T-cell (primary cell): ENCODE results near the gene SGF29. TPM values are rescaled to one million over a fixed set of nuclear protein-coding genes. Genes with fewer than 3 reads are reported as not detected.

Experiments
- ATAC-seq, 4 experiments: fragments of 200-7000 bp in 3 of 4; fragments of 150-1000 bp in 1 of 4; cut with Tn5 transposase; replicated peaks in 1 of 4; 1 replicate in 3 of 4; 2 replicates in 1 of 4; pipeline ENCODE4 v1.10.0; 2021; ENCODE audit warnings: moderate library complexity in 3 of 4, mild to moderate bottlenecking in 2 of 4, moderate number of reproducible peaks in 1 of 4
- CTCF ChIA-PET, 2 donors: fragments of 300-600 bp; sonication (Branson Sonifier 250); formaldehyde crosslinking; loops; one replicate each; lab custom pipeline; 2022; ENCODE audit warnings: antibody characterized with exemption in 2 of 2; lab: Charles Lee
- POLR2A ChIA-PET, 2 donors: fragments of 300-600 bp; sonication (Branson Sonifier 250); formaldehyde crosslinking; loops; one replicate each; lab custom pipeline; 2022; ENCODE audit warnings: antibody characterized with exemption in 2 of 2; lab: Charles Lee
- DNase-seq, 35 experiments: peaks; one replicate each; pipeline versions ENCODE4 v3.0.0 to v3.0.0-alpha.2; 2013 to 2023
- H3K27ac ChIP-seq: one replicate; pipeline ENCODE4 v1.5.1; 2013; ENCODE audit warnings: low read length
- H3K27me3 ChIP-seq, 2 experiments: replicated peaks in 1 of 2; 1 replicate in 1 of 2; 2 replicates in 1 of 2; pipeline versions ENCODE4 v1.6.1 to v1.7.0; 2013; ENCODE audit warnings: low read length in 1 of 2, mixed read lengths in 1 of 2; ENCODE audit not compliant: control insufficient read depth in 2 of 2, insufficient read depth in 2 of 2; ENCODE audit errors: extremely low read depth in 1 of 2
- H3K36me3 ChIP-seq, 2 donors: 1 replicate in 1 of 2; 2 replicates in 1 of 2; pipeline versions ENCODE4 v1.6.1 to v1.7.0; 2013; ENCODE audit warnings: low read length in 1 of 2; ENCODE audit not compliant: control insufficient read depth in 2 of 2, insufficient read depth in 1 of 2; ENCODE audit errors: extremely low read depth in 1 of 2
- H3K4me1 ChIP-seq, 2 experiments: 1 replicate in 1 of 2; 2 replicates in 1 of 2; pipeline versions ENCODE4 v1.6.1 to v1.7.0; 2013; ENCODE audit warnings: low read length in 2 of 2, mixed read lengths in 1 of 2; ENCODE audit not compliant: insufficient read depth in 2 of 2, control insufficient read depth in 1 of 2; ENCODE audit errors: extremely low read depth in 1 of 2
- H3K4me3 ChIP-seq, 2 donors: 1 replicate in 1 of 2; 2 replicates in 1 of 2; pipeline versions ENCODE4 v1.5.1 to v1.7.0; 2013; ENCODE audit warnings: mild to moderate bottlenecking in 2 of 2, low read length in 1 of 2, moderate library complexity in 1 of 2; ENCODE audit not compliant: control insufficient read depth in 1 of 2; ENCODE audit errors: extremely low read depth in 1 of 2
- H3K9me3 ChIP-seq: 2 replicates; pipeline ENCODE4 v1.7.0; 2013
- H3K27ac Mint-ChIP-seq, 2 donors: one replicate each; pipeline ENCODE4 v1.8.0; 2020 to 2021; ENCODE audit warnings: mild to moderate bottlenecking in 2 of 2, mixed read lengths in 2 of 2
- H3K27me3 Mint-ChIP-seq, 2 donors: one replicate each; pipeline ENCODE4 v1.8.0; 2021 to 2022; ENCODE audit warnings: mixed read lengths in 2 of 2
- H3K36me3 Mint-ChIP-seq: one replicate; pipeline ENCODE4 v1.8.0; 2021; ENCODE audit warnings: mixed read lengths
- H3K4me1 Mint-ChIP-seq, 3 donors: one replicate each; pipeline ENCODE4 v1.8.0; 2020 to 2022; ENCODE audit warnings: mixed read lengths in 3 of 3, mild to moderate bottlenecking in 1 of 3
- H3K4me3 Mint-ChIP-seq, 3 donors: one replicate each; pipeline ENCODE4 v1.8.0; 2020 to 2022; ENCODE audit warnings: mild to moderate bottlenecking in 3 of 3, mixed read lengths in 3 of 3, moderate library complexity in 3 of 3
- H3K9me3 Mint-ChIP-seq, 3 donors: one replicate each; pipeline ENCODE4 v1.8.0; 2020 to 2022; ENCODE audit warnings: mixed read lengths in 3 of 3
- WGBS: methylation state at CpG from one replicate; pipeline ENCODE4 v1.1.5; 2013; ENCODE audit warnings: missing lambda C conversion rate; ENCODE audit not compliant: insufficient coverage; 5-methylcytosine and 5-hydroxymethylcytosine counted together
- total RNA-seq, 35 experiments: library from RNA in 6 of 35; stranded (reverse) in 6 of 35; fragments of 120-200 nt in 1 of 35; gene quantifications; one replicate each; pipeline versions ENCODE4 v1.2.1 to v1.2.4 and lab custom pipeline; 2013 to 2026

SGF29 gene
- total RNA-seq, 5 donors from 2014 or later (not counting 1 experiment from before 2014, with no cell fraction given), result 52.6 to 79.3 (median 74.6) TPM

DNA sequence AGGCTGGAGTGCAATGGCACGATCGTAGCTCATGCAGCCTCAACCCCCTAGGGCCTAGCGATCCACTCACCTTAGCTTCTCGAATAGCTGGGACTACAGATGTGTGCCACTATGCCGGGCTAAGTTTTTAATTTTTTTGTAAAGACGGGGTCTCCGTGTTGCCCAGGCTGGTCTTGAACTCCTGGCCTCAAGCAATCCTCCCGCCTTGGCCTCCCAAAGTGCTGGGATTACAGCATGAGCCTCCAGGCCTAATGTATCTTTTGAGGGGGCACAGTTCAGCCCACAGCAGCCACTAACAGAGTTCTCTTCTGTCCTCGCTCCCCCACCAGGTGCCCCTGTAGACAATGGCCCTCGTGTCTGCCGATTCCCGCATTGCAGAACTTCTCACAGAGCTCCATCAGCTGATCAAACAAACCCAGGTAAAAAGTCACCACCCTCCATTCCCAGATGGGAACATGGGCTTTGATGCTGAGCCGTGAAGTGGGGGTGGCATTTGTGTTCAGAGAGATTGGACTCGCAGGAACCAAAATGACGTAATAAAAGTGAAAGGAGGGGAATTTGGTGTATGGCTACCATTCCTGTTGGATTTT is 27.1 kb downstream of the SGF29 start:
- no peak overlapping the region for H3K27ac Mint-ChIP-seq
- ChIA-PET CTCF (no interaction called here), POLR2A (interaction anchor here in 1 of 2 donors (0.5 kb wide), 1 partner anchor 13 kb away, joined by 8 read pairs; no protein-coding TSS in a partner anchor)
- H3K4me3 Mint-ChIP-seq, result no peak overlapping the region
- DNase-seq (no peak), ATAC-seq (no peak)
- Histone ChIP-seq H3K36me3 (peaks cover 17 to 46% of the 10 kb centered on the region in 2 donors), H3K4me1 (no peaks in the 10 kb centered on the region), H3K9me3 (no peaks in the 10 kb centered on the region), H3K27ac (no peak overlapping the region), H3K4me3 (no peak overlapping the region), H3K27me3 (no peaks in the 10 kb centered on the region)
- no peaks in the 10 kb centered on the region for H3K9me3 Mint-ChIP-seq
- H3K27me3 Mint-ChIP-seq, result no peaks in the 10 kb centered on the region
- WGBS, result 98% methylated on average over 12 of the region's 15 CpGs
- H3K4me1 Mint-ChIP-seq, result peaks cover 6 to 8% (median 8%) of the 10 kb centered on the region in 3 donors
- peaks cover 48% of the 10 kb centered on the region for H3K36me3 Mint-ChIP-seq

- no peak overlapping the region for H3K4me3 ChIP-seq
- no peak overlapping the region for H3K27ac Mint-ChIP-seq
- H3K4me1 Mint-ChIP-seq, result no peaks in the 10 kb centered on the region
- H3K9me3 Mint-ChIP-seq, result no peaks in the 10 kb centered on the region
- DNase-seq (no peak), ATAC-seq (no peak)
- H3K27me3 ChIP-seq, result no peaks in the 10 kb centered on the region
- ChIA-PET POLR2A (no interaction called here), CTCF (interaction anchor here in 1 of 2 donors (0.6 kb wide), 1 partner anchor 95 kb away, joined by 5 read pairs; no protein-coding TSS in a partner anchor)
- H3K27ac ChIP-seq, result no peak overlapping the region
- H3K36me3 Mint-ChIP-seq, result peaks cover 62% of the 10 kb centered on the region
- 100% methylated on average over 8 of the region's 11 CpGs for WGBS
- no peaks in the 10 kb centered on the region for H3K4me1 ChIP-seq
- H3K4me3 Mint-ChIP-seq, result no peak overlapping the region
- H3K9me3 ChIP-seq, result no peaks in the 10 kb centered on the region
- H3K27me3 Mint-ChIP-seq, result no peaks in the 10 kb centered on the region
- H3K36me3 ChIP-seq, result peaks cover 27 to 85% of the 10 kb centered on the region in 2 donors
Observed at GRCh38 chr16:28585674-28586073, 32.0 kb downstream of the SGF29 start.

DNA sequence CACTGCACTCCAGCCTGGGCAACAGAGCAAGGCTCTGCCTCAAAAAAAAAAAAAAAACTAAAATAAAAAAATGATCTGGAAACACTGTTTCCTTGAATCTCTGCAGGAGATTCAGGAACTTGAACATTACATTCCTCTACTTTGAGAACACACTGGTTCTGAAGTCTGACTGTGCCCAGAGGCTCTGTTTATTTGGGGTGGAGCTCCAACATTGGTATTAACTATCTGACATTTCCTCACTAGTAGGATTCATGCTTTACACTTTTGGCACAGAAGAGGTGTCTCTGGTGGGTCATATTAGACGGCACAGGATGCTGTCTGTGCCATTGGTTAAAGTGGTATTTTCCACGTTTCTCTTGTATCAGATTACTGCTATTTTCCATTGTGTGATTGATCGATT is 32.7 kb downstream of the SGF29 start:
- H3K9me3 Mint-ChIP-seq, result no peaks in the 10 kb centered on the region
- 86% methylated on average over 2 of the region's 3 CpGs for WGBS
- peaks cover 61% of the 10 kb centered on the region for H3K36me3 Mint-ChIP-seq

DNA sequence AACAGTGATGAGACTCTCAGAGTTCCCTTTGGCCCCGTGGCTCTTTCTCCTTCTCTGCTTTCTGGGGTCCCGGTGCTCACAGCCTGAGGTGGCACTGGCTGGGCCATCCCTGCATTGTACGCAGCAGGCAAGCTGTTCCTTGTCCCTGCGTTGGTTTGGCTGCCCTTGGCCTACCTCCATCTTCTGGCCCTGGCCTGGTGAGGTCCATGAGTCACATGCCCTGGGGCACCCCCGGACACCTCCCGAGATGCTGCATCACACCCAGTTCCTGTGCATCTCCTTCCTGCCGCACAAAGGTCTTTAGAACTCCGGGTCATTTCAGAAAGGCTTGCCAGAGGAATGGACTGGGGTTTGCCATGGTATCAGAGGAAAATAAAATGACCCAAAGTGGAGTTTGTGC is 33.7 kb downstream of the SGF29 start:
- Histone ChIP-seq H3K4me3 (no peak overlapping the region), H3K36me3 (peaks cover 22 to 76% of the 10 kb centered on the region in 2 donors), H3K9me3 (no peaks in the 10 kb centered on the region), H3K27ac (no peak overlapping the region), H3K4me1 (no peaks in the 10 kb centered on the region), H3K27me3 (no peaks in the 10 kb centered on the region)
- Mint-ChIP-seq H3K9me3 (no peaks in the 10 kb centered on the region), H3K36me3 (peaks cover 57% of the 10 kb centered on the region), H3K27ac (no peak overlapping the region), H3K4me1 (no peaks in the 10 kb centered on the region), H3K4me3 (no peak overlapping the region), H3K27me3 (no peaks in the 10 kb centered on the region)
- ATAC-seq, result no peak
- POLR2A ChIA-PET, result no interaction called here
- DNase-seq, result no peak
- 92% methylated on average over 6 of the region's 8 CpGs for WGBS
- CTCF ChIA-PET, result no interaction called here

More for the DNA sequence above, 32.7 kb downstream of the SGF29 start:
- Histone ChIP-seq H3K36me3 (peaks cover 22 to 85% of the 10 kb centered on the region in 2 donors), H3K9me3 (no peaks in the 10 kb centered on the region), H3K27ac (no peak overlapping the region), H3K27me3 (no peaks in the 10 kb centered on the region), H3K4me1 (no peaks in the 10 kb centered on the region), H3K4me3 (no peak overlapping the region)
- POLR2A ChIA-PET, result no interaction called here
- no peaks in the 10 kb centered on the region for H3K4me1 Mint-ChIP-seq
- CTCF ChIA-PET, result interaction anchor here in 1 of 2 donors (0.6 kb wide), 1 partner anchor 96 kb away, joined by 5 read pairs; no protein-coding TSS in a partner anchor
- DNase-seq (no peak), ATAC-seq (no peak)
- no peak overlapping the region for H3K4me3 Mint-ChIP-seq
- no peak overlapping the region for H3K27ac Mint-ChIP-seq
- no peaks in the 10 kb centered on the region for H3K27me3 Mint-ChIP-seq

- H3K36me3 Mint-ChIP-seq, result peaks cover 44% of the 10 kb centered on the region
- no peak for ATAC-seq
- Histone ChIP-seq H3K27me3 (no peaks in the 10 kb centered on the region), H3K4me1 (no peaks in the 10 kb centered on the region), H3K4me3 (no peak overlapping the region), H3K9me3 (no peaks in the 10 kb centered on the region), H3K36me3 (peaks cover 16 to 61% of the 10 kb centered on the region in 2 donors), H3K27ac (no peak overlapping the region)
- WGBS, result 87% methylated on average over 3 of the region's 8 CpGs
- no peak overlapping the region for H3K4me3 Mint-ChIP-seq
- H3K27me3 Mint-ChIP-seq, result no peaks in the 10 kb centered on the region
- no peak overlapping the region for H3K27ac Mint-ChIP-seq
- POLR2A ChIA-PET, result no interaction called here
- H3K4me1 Mint-ChIP-seq, result no peaks in the 10 kb centered on the region
- CTCF ChIA-PET, result no interaction called here
- no peaks in the 10 kb centered on the region for H3K9me3 Mint-ChIP-seq
- DNase-seq, result no peak
Observed at GRCh38 chr16:28589069-28589468, 35.3 kb downstream of the SGF29 start.

DNA sequence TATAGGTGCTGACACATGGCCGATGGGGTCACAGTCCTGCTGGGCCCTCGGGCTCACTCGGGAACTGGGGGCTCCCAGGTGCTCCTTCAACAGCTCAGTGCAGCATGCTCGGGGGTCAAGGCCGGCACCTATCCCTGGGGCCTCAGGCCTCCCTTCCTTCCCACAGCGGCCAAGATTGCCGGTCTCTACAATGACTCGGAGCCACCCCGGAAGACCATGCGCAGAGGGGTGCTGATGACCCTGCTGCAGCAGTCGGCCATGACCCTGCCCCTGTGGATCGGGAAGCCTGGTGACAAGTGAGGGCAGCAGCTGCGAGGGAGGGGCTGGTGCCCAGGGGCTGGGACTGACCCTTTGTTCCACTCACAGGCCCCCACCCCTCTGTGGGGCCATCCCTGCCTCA is 36.2 kb downstream of the SGF29 start:
- 94% methylated on average over 13 of the region's 13 CpGs for WGBS
- H3K9me3 Mint-ChIP-seq, result no peaks in the 10 kb centered on the region
- Histone ChIP-seq H3K4me1 (no peaks in the 10 kb centered on the region), H3K9me3 (no peaks in the 10 kb centered on the region), H3K27me3 (no peaks in the 10 kb centered on the region), H3K36me3 (peaks cover 16 to 56% of the 10 kb centered on the region in 2 donors), H3K4me3 (no peak overlapping the region), H3K27ac (no peak overlapping the region)
- DNase-seq, result no peak
- ChIA-PET CTCF (no interaction called here), POLR2A (no interaction called here)
- H3K36me3 Mint-ChIP-seq, result peaks cover 40% of the 10 kb centered on the region
- no peak overlapping the region for H3K27ac Mint-ChIP-seq
- ATAC-seq, result no peak
- H3K4me1 Mint-ChIP-seq, result no peaks in the 10 kb centered on the region
- no peaks in the 10 kb centered on the region for H3K27me3 Mint-ChIP-seq
- H3K4me3 Mint-ChIP-seq, result no peak overlapping the region
